HG02981 (cell line): ENCODE data around the gene C8B.

Source experiments
- ATAC-seq: cut with Tn5 transposase; IDR thresholded peaks from one replicate; pipeline ENCODE4 v1.9.1; 2021; ENCODE audit warnings: mild to moderate bottlenecking, moderate library complexity; ENCODE audit not compliant: unreplicated experiment

Gene C8B

GRCh38 chr1:56965916-56966697, at the start of gene C8B:
C8B (minus strand) TSS chr1:56966015; CDS start chr1:56965948, 67 bp downstream.
- ATAC-seq = no peak

DNA sequence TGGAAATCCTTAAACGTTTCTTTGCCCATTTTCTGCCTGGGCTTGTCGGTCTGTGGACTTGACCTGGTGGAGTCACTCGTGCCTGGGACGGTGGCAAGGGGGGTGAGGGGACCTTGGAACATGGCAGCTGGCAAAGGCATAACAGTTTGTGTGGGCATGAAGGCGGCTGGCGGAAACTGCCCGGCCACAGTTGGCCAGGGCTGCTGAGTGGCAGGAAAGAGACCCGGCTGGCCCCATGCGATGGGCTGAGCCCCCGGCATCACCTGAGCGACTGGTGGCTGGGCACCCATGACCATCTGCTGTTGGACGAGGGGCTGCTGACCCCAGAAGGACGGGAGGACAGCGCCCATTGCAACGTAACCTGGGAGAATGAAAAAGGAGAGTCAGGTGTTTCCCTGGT, 49.3 kb upstream of the C8B start:
- ATAC-seq = no peak

DNA sequence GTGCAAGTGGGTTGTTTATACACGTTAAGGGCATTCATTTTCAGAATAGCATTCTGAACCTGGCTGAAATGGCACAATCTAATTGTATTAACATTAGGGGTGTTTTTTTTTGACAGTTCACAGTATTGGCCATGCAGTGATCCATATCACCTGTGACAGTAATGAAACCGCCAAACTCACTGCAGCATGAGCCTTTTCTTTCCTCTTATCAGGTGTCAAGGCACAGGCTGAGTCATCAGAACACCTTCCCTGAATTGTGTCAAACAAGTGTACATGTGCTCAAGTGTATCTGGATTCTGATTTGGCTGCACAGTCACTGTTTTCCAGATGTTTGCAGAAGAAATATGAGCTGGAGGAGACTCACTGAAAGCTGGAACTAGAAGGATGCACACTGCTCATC, 47.7 kb upstream of the C8B start:
- ATAC-seq = no peak

GRCh38 chr1:57012315-57012714, 46.5 kb upstream of the C8B start:
- no peak for ATAC-seq

DNA sequence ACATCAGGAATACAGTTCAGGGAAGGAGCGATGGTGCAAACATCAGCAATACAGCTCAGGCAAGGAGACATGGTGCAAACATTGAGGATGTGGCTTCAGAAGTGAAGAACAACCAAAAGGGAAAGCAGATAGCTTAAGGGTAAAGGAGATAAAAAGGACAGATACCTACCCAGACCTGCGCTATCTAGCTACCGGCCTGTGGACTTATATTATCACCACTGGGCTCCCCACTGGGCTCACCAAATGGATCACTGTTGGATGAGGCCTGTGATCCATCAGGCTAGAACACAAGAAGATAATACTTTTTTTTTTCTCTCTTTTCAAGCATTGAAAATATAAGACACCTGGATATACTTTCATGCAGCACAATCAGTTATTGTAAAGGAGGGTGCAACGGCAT, 44.7 kb upstream of the C8B start:
- no peak for ATAC-seq

GRCh38 chr1:57007948-57008347, 42.1 kb upstream of the C8B start:
- no peak for ATAC-seq

- no peak for ATAC-seq
These were observed 41.7 kb upstream of the C8B start for GRCh38 chr1:57007472-57007871.

DNA sequence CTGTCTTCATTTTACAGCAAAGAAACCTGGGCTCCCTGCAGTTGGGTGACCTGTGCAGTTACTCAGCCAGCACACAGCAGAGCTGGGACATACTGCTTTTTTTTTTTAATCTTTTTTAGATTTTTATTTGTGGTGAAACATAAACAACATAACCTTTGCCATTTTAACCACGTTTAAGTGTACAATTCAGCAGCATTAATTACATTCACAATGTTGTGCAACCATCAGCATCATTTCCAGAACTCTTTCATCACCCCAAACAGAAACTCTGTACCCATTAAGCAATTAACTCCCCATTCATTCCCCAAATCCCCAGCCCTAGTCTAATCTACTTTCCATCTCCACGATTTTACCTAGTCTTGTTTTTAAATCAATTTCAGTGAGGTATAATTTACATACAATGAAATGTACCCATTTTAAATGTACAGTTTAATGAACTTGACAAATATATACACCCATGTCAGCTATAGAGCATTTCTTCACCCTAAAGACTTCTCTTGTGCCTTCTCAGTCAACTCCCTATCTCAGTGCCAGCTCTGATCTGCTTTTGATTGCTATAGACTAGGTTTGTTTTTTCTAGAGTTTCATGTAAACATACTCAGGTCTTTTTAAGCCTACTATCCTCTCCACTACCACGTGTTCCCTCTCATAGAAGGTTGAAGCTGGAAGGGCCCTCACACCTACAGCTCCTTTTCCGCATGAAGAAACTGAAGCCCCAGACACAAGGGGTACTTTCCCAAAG, 37.8 kb upstream of the C8B start:
- ATAC-seq = no peak

DNA sequence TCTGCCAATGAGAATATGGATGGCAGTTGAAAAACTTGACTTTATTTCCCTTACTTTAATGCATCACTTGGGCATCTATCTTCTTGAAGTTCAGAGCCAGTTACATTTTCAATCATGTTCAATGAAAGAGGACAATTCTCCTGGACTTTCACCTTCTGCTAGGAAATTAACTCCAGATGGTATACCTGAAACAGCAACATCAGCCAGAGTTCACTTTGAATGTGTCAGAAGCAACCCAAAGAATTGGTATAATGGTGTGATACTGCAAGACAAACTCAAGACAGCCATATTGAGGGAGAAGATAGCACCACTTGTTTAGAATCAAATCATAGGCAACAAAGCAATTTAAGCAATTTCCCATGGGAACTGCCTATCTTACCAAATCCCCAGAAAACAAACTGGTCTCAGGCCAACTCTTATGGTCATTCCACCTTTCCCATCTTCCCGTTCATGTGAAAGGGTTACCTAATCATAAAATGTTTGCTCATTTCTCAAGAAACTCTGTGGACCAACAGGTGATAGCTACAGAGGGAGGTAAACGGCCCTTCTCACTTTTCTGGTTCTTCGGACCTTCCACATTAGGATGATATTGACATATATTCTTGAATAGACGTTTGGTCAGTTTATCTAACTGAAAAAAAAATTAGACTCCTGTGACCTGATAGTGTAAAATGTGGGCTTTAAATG, 29.7 kb upstream of the C8B start:
- ATAC-seq = no peak

DNA sequence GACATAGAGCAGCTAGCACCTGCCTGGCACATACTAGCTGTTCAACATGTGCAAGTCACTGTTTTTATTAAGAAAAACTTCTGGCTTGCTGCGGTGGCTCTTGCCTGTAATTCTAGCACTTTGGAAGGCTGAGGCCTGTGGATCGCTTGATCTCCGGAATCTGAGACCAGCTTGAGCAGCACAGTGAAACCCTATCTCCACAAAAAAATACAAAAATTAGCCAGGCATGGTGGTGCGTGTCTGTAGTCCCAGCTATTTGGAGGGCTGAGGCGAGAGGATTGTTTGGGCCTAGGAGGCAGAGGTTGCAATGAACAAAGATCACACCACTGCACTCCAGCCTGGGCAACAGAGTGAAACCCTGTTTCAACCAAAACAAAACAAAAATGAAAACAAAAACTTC, 27.7 kb upstream of the C8B start:
- no peak for ATAC-seq

GRCh38 chr1:56992318-56993125, 26.7 kb upstream of the C8B start:
- ATAC-seq = no peak

DNA sequence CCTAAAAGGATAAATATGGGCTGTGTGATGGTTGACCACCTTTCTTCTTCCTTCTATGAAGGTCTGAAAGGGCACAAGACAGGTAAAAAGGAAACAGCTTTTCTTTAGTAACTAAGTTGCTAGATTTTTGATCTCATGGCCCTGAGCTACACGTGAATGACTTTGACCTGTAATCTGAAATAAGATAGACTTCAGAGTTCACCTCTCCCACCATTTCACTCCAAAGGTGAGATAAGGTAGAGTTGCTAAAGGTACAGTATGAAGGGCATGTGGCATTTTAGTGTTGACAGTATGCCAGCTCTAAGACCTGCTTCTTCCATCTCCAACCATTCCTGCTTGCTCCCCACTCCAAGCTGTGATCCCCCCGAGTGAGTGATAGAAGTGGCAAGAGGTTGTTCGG, 25.8 kb upstream of the C8B start:
- no peak for ATAC-seq

DNA sequence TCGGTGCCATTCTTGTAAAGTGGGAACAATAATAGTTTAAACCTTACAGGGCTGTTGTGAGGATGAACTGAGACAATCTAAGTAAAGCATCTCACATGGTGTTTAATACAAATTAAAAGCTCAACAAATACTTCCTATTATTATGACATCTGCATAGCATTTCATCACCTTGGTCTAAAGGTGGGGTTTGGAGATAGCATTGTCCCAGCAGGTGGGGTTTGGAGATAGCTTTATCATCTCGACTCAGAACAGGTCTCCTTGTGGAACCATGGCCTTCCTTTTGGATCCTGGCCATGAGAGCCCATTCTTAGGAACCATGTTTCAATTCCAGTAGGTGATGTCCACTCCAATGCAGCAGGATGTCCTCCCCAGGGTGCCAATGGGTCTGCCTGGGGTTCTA, 20.6 kb upstream of the C8B start:
- ATAC-seq = no peak

DNA sequence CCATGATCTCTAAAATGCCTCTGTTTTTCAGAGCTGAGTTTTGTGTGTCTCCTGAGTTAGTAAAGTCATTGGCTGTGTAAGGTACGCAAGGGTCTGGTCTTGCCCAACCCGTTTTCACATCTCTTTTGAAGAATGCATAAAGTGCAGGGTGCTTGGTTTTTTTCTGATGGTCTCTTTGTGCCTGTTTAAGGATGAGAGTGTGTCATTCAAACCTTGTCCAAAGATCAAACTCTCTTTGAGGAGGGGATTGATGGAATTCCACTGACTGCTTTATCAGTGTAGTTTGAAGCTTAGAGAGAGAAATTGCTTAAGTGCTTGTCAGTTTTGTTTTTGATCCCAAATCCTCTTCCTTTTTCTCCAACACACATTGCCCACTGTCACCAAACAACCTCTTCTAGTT, 20.0 kb upstream of the C8B start:
- no peak for ATAC-seq

GRCh38 chr1:56983484-56983883, 17.7 kb upstream of the C8B start:
- no peak for ATAC-seq

DNA sequence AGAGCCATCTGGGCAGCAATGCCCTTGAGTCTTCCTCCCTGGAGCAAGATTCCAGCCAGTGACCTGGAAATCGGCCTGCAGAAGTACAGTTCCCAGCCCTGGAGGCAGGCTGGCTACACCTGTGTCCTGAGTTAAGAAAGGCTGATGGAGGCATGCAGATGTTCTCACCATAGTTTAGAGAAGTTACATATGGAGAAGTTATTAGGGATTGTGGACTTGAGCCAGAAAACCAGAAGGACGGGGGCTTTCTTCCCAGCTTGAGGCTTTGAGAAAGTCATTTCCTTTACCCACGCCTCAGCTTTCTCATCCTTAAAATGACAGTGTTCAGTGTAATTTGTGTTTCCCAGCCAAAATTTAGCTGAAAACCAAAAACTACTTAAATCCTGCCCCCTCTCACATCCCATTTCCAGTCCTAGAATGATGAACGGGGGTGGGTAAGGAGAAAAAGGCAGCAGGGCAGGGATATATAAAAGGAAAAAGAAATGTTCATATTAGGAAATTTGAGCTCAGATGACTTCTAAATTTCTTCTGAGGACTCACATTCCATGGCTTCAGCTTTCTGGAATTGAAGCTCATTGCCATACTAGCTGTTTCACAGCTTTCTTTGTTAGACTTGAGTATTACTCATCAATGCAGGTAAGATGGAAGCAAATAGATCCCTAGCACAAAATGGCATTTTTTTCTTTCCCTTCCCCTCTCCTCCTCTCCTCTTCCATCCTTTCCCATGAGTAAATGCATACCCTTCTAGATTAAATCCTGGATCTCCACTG, 14.4 kb upstream of the C8B start:
- no peak for ATAC-seq

DNA sequence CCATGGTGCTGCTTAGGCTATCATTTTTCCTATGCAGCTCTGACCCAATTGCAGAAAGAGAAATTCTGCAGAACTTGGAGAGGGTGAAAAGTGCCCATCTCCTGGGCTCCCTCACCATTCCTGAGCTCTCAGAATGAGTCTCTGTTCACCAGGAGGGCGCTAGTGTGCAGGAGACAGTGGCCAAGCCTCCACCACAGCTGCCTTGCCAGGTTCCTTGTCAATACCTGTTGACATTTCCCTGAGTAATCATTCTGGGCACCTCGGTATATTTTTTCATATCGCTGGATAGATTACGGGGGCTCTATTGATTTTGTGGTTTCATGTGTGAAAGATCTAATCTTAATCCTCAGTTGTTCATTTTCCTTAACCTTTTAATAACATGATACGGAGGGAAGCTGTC, 13.0 kb upstream of the C8B start:
- no peak for ATAC-seq

DNA sequence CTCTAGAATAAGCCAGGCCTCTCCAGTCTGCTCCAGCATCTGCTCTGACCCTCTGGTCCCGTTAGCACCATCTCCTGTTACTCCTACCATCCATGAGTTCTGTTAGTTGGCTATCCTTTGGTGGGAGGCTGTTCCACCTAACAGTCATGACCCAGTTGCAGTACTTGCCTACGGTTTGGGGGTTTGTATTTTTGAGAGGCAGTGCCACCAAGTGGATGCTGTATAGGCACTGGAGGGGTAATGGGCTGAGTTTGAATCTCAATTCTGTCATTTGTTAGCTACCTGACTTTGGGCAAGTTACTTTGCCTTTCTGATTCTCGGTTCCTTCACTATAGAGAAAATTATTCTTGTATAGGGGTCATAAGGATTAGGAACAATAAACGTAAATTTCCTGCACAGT, 12.1 kb upstream of the C8B start:
- ATAC-seq = no peak

DNA sequence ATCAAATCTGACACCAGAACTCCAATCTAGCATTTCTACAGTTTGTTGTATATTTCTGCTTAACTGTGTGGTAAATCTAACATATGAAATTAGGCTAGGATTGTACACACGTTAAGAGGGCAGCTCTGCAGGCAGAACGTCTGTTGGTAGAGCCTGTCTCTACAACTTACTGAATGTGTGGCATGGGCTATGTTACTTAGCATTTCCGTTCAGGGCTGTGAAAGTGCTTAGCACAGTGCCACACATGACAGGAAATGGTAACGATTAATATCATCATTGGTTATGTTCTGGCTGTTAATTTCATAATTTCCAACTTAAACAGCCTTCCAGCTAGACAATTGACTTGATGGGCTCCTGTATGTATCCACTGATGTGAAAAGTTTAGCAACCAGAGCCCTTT, 9.6 kb upstream of the C8B start:
- no peak for ATAC-seq
